Brain pericyte (primary cell): ENCODE data around the gene GEN1.
A peak's percentile ranks its signal among the peaks of the same experiment; 100 is the strongest.

ENCODE experiments used
- DNase-seq: peaks from one replicate; pipeline ENCODE4 v3.0.0-alpha.2; 2012; ENCODE audit warnings: low read depth, low spot score

GEN1 gene

DNA sequence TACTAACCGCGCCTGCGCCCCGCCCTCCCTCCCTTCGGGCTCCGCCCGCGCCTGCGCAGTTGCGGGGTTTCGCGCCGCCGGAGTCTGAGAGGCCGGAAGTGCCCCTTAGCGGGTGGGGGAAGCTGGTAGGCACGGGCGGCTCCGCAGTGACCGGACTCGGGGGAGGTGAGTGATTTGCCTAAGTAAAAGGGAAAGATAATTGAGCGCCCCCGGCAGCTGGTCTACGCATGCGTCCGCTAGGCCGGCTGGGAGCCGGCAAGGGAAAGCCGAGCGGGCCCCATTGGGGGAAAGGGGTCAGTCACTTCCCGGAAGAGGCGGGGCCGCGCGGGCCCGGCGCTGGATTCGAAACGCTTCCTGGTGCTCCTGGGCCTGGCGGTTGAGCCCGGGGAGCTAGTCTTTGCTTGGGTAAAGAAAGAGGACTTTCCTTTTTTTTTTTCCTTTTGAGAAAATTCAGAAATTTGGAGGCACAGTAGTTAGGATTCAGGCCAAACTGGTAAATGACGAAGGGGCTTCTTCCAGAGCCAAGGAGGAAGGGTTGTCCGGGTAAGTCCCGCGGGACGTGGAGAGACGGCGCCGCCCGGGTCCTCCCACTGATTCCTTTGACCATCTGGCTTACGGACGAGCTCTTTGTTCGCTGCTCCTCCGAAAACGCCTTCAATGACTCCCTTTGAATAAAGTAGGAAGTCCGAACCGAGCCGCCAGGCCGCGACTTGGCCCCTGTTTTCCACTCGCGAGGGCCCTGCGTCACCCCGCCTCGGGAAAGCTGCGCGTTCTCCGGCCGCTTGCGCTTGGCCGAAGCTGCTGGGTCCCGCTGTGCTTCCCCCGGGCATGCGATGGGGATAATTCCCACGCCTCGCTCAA lies at the start of gene GEN1, which contains the start of gene SMC6:
GEN1 (plus strand) TSS at position 336 of the 861 bp plus-strand sequence. CDS start 5,806 bp downstream, outside the sequence.
SMC6 (minus strand) TSS at position 8 of the 861 bp plus-strand sequence. CDS start 7,864 bp downstream, outside the sequence.
- peak; percentile 77 for DNase-seq

- no peak for DNase-seq
These were observed 47.1 kb upstream of the GEN1 start for GRCh38 chr2:17706845-17707244.

DNA sequence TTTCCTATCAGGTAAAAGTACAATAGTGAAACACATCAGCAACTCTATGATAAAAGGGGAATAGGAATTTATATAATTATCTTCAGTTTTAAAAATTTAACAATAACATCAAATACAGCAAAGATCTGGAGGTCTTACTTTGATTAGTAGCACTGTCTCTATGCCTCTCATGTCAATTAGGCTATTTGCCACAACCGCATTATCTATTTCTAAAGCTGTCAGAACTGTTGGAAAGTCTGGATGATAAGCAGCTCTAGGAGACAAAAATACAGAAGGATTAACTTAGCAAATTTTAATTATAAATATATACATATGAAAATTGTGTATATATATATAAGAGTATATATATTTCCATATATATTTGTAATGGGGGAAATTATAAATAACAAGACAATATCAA lies 45.4 kb upstream of the GEN1 start:
- DNase-seq = no peak

GRCh38 chr2:17709897-17710296 lies 44.0 kb upstream of the GEN1 start:
- DNase-seq = no peak

DNA sequence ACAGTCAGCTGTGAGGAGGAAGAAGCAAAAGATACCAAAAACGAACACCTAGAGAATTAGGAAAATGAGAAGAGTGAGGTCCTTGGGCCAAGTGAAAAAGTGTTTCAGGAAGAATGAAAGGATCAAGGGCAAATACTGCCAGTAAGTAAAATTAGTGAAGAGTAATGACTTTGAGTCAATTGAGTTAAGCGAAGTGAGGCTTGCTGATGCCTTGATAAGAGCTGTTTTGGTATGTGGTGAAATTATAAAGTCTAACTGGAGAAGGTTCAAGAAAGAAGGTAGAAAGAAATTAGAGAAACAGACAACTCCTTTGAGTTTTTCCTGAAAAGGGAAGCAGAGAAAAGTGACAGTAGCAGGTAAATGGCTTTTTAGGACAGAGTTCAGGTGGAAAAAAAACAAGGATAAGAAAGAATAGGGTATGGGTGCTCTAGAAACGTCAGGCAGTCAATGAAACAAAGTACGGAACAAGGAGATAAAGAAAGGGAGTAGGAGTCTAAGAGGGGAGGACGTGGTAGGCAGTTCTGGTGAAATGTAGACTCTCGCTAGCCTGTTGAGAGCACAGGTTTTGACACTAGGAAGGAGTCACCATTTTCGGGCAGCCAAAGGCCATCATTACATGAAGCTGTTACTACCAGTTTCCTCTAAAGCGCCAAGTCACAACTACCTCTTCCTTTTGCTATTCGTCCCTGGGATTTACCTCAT lies 43.2 kb upstream of the GEN1 start:
- no peak for DNase-seq

DNA sequence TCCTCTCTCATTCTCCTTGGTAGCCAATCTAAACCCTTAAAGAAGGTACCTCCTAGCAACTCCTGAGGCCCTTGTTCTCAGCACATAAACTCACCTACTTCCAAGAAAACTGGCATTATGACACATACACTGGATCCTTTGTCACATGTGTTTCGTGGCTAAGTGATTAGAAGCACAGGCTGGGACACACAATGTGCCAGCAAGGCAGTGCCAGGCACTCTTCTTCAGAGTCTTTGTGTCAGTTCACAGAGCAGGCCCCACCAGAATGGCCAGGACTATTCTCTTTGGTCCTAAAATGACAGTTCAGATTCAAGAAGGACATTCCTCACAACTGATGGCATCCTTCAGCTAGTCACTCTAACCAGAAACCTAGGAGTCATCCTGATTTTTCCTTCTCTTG lies 40.6 kb upstream of the GEN1 start:
- no peak for DNase-seq

DNA sequence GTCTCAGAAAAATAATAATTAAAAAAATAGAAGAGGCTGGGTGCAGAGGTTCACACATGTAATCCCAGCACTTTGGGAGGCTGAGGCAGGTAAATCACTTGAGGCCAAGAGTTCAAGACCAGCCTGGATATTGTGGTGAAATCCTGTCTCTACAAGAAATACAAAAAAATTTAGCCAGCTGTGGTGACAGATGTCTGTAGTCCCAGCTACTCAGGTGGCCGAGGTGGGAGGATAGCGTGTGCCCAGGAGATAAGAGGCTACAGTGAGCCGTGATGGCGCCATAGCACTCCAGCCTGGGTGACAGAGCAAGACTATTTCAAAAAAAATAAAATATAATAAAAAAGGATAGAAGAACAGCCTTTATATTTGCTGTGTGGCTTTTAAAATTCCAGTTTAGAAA lies 36.3 kb upstream of the GEN1 start:
- no peak for DNase-seq

- DNase-seq = no peak
These were observed 35.2 kb upstream of the GEN1 start for GRCh38 chr2:17718689-17719088.

GRCh38 chr2:17719562-17720371 lies 34.2 kb upstream of the GEN1 start:
- DNase-seq = no peak

DNA sequence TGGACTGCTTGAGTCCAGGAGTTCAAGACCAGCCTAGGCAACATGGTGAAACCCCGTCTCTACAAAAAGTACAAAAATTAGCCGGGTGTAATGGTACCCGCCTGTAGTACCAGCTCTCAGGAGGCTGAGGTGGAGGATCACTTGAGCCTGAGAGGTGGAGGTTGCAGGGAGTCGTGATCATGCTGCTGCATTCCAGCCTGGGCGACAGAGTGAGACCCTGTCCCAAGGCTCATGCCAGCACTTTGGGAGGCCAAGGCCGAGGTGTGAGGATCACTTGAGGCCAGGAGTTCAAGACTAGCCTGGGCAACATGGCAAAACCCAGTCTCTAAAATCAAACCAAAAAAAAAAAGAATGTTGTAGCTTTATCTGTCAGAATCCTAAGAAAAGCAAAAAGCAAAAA lies 25.7 kb upstream of the GEN1 start:
- no peak for DNase-seq

GRCh38 chr2:17729880-17730279 lies 24.1 kb upstream of the GEN1 start:
- no peak for DNase-seq

GRCh38 chr2:17733599-17733998 lies 20.3 kb upstream of the GEN1 start:
- DNase-seq = no peak

- no peak for DNase-seq
These were observed 18.1 kb upstream of the GEN1 start for GRCh38 chr2:17735864-17736263.

GRCh38 chr2:17736989-17737388 lies 16.9 kb upstream of the GEN1 start:
- DNase-seq = no peak

- no peak for DNase-seq
These were observed 13.7 kb upstream of the GEN1 start for GRCh38 chr2:17740203-17740602.

DNA sequence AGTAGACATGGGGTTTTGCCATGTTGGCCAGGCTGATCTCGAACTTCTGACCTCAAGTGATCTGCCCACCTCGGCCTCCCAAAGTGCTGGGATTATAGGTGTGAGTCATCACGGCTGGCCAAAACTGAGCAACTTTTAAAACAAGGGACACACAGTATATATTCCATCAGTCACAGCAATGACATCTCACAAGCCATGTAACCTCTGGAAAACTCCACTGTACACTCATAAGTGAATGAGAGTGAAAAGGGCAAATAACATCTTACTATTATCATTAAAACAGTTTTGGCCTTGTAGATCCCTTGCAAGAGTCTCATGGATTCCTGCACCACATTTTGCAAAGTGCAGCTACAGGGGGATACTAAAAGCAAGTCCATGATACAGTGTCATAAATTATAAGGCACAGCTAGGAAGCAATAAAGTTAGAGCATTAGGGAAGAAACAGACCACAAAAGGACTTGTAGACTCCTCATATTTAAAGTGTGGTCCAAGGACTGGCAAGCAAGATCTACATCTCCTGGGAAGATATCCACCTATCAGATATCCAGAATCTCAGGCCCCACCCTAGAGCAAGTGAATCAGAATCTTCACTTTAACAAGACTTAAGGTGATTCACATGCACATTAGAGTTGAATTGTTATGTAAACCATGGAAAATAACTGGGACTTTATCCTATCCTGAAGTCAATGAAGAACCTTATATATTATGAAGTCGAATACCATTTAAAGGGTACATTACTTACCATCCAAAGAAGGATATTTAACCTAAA lies 6.1 kb upstream of the GEN1 start:
- no peak for DNase-seq

DNA sequence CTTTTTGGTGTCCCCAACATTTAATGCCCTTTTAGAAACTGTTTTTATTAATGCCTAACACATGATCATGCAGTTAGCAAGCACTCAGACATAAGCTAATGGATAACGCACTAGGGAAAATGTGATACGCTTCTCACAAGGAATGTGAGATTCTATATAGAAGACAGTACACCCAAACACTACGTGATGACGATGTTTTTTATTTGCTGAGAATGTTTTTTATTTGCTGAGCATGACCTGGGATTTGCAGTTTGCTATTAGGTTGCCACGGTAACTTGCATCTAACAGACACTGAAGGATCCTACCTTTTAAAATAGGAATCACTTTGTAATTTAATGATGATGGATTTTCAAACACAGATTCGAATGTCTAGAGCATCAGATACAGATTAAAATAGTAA lies 5.2 kb upstream of the GEN1 start:
- DNase-seq = no peak

GRCh38 chr2:17749753-17750438 lies 4.0 kb upstream of the GEN1 start:
- DNase-seq = no peak

GRCh38 chr2:17752246-17752645 lies 1.7 kb upstream of the GEN1 start:
- no peak for DNase-seq

DNA sequence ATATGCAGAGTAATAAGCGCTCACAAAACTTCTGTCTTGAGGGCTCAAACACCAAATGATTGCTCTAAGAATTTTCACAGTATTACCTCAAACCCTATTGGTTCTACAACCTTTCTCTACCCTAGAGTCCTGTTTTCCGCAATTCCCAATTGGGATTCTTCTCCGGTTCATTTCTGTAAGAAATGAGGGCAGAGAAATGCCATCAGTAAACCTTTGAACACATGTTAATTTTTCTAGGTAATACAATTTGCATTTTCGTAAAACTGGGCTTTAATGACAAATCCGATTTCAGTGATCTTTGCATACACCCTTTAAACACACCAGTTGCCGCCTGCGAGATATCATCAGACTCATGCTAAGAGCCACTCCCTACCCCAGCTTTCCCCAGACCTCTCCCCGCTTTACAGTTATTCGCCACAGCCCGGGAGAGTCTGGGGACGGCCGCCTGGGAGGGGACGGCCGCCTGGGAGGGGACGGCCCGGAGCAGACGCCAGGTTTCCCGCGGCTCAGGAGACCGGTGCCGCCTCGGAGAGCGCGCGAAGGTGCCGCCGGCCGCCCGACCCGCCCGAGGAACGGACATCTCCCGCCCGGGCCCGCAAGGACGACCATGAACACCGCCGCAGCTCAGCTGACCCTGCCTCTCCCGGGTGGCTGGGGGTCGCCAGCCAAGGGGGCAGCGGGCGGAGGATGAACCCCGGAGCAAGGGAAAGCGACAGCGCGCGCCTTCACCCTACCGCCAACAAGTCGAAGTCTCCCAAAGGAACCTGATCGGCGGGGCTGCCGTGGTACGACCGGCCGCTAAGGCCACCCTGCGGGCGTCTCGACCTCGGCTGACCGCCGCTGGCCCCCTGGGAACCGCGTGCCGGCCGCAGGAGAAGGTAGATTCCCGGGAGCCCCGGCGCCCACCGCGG lies 791 bp upstream of the GEN1 start:
- DNase-seq = no peak
